Fibroblast of mammary gland (primary cell): ENCODE data around the gene RREB1.

Source experiments
- DNase-seq: peaks from one replicate; pipeline ENCODE4 v3.0.0-alpha.2; 2010; ENCODE audit warnings: low read depth
- H3K4me3 ChIP-seq: 2 replicates; pipeline ENCODE4 v1.5.1; 2011; ENCODE audit warnings: low read depth, mild to moderate bottlenecking, low read length, moderate library complexity; ENCODE audit not compliant: control insufficient read depth
- CTCF ChIP-seq: conservative IDR thresholded peaks from 2 replicates; pipeline ENCODE4 v1.5.1; 2011; ENCODE audit warnings: low read depth, low read length, inconsistent platforms; ENCODE audit not compliant: control insufficient read depth, insufficient read depth

Gene RREB1

GRCh38 chr6:7169296-7169721, 61.5 kb downstream of the RREB1 start:
- H3K4me3 ChIP-seq = no peak overlapping the region
- no peak for TF ChIP-seq CTCF
- no peak for DNase-seq

GRCh38 chr6:7170117-7170732, 62.5 kb downstream of the RREB1 start:
- TF ChIP-seq CTCF = no peak
- no peak overlapping the region for H3K4me3 ChIP-seq
- no peak for DNase-seq

DNA sequence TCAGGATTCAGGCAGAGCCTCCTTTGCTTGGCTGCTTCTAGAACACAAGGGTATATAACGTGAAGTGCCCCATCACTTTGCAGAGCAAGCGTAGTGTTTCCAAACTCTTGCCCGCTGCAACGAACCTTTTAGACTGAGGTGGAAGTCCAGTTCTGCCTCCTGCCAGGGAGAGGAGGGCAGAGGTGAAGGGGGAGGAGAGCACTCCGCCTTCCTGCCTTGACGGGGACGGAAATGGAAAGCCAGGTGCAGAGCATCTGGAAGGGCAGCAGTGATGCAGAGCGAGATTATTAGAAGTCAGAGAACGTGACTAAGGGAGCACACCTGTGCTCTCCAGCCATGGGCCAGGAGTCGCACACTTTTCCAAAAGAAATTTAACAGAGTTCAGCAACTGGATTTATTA, 63.4 kb downstream of the RREB1 start:
- TF ChIP-seq CTCF = no peak
- H3K4me3 ChIP-seq = no peak overlapping the region
- no peak for DNase-seq

GRCh38 chr6:7171733-7172132, 64.0 kb downstream of the RREB1 start:
- TF ChIP-seq CTCF = no peak
- DNase-seq = no peak
- H3K4me3 ChIP-seq = no peak overlapping the region

DNA sequence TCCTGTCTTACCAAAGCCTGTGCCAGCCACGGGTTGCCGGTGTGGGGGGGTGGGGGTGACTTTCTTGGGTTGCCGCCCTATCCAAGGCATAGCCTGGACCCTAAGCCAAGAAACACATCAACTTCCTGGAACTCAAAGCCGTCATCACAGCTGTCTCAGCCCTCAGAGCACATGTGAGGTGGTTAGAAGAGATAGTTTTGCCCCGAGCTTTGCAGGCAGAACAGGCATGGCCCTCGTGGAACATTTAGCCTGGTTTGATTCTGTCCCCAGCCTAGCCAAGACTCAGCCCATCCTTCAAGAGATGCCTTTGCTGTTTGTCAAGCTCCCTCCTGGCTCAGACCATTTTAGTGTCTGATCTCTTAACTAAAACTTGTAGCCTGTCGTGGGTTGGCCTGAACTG, 64.9 kb downstream of the RREB1 start:
- no peak overlapping the region for H3K4me3 ChIP-seq
- DNase-seq = peak; percentile 82
- TF ChIP-seq CTCF = no peak

DNA sequence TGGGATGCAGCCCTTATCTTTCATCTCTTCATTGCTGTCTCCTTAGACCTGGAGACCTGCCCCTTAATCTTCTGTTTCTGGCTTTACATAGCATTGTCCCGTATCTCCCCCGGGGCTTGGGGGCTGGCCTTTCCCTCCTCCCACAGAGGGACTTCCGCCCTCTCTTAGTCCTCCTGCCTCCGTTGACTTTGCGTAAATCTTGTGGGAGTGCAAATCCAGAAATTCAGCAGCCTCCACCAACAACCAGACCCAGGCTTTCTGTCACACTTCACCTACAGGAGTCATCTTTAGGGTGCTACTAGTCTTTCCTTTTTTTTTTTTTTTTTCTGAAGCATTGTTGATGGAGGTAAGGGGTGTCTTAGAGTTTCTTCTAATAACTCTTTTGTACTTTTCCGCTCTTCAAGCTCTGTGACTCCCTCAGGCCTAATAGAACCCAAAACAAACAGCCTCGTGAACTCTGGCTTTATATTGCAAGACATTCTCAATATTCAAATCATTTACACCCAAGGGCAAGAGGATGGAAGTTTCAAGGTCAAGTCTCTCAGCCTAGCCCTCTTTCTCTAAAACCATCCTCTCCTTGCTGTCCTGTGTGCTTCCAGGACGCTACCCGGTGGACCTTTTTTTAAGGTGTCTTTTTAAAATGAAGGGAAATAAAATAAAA, 66.2 kb downstream of the RREB1 start:
- DNase-seq = no peak
- no peak for TF ChIP-seq CTCF
- H3K4me3 ChIP-seq = no peak overlapping the region
